Measurements from ENCODE around the gene GCLC. TPM values are rescaled to one million over a fixed set of nuclear protein-coding genes. Genes with fewer than 3 reads are reported as not detected.

The GCLC gene
- total and polyA plus RNA-seq, 8 donors, result 20.8 to 41.5 (median 33.8) TPM

- intact Hi-C loops (cut with DNase I), result no loop called here
- no peak overlapping the region for H3K27ac ChIP-seq
- H3K4me3 ChIP-seq, result no peak overlapping the region
- no peaks in the 10 kb centered on the region for H3K36me3 ChIP-seq
- H3K4me1 ChIP-seq, result no peaks in the 10 kb centered on the region
- no peak for DNase-seq
- H3K9me3 ChIP-seq, result peaks cover 0 to 4% of the 10 kb centered on the region in 2 donors
- no peak for ATAC-seq
- TF ChIP-seq, protein P1, sequence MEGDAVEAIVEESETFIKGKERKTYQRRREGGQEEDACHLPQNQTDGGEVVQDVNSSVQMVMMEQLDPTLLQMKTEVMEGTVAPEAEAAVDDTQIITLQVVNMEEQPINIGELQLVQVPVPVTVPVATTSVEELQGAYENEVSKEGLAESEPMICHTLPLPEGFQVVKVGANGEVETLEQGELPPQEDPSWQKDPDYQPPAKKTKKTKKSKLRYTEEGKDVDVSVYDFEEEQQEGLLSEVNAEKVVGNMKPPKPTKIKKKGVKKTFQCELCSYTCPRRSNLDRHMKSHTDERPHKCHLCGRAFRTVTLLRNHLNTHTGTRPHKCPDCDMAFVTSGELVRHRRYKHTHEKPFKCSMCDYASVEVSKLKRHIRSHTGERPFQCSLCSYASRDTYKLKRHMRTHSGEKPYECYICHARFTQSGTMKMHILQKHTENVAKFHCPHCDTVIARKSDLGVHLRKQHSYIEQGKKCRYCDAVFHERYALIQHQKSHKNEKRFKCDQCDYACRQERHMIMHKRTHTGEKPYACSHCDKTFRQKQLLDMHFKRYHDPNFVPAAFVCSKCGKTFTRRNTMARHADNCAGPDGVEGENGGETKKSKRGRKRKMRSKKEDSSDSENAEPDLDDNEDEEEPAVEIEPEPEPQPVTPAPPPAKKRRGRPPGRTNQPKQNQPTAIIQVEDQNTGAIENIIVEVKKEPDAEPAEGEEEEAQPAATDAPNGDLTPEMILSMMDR (IDR thresholded peaks at IDR 0.05), result no peak
- H3K27me3 ChIP-seq, result no peaks in the 10 kb centered on the region
Observed at GRCh38 chr6:53447865-53448264, 97.0 kb downstream of the GCLC start.

Other genes starting within 250 kb of the GCLC start
- gene ELOVL5, start 196.2 kb downstream of the GCLC start, total RNA-seq, result 100 to 1,000 TPM; 127 to 132 TPM
- 10 to 100 TPM; 54.3 to 76.7 (median 60.5) TPM for gene ELOVL5, start 196.2 kb downstream of the GCLC start, polyA plus RNA-seq (ENCODE audit: insufficient read length in 6 of 6)
- gene KLHL31, start 120.7 kb upstream of the GCLC start, total RNA-seq, result under 1 TPM; 0.29 to 0.35 TPM
- 1 to 10 TPM; 1.6 to 2.4 (median 1.9) TPM for gene KLHL31, start 120.7 kb upstream of the GCLC start, polyA plus RNA-seq (ENCODE audit: insufficient read length in 6 of 6)
- gene LRRC1, start 249.9 kb upstream of the GCLC start, total RNA-seq, result 10 to 100 TPM; 10.1 to 16.4 TPM
- 10 to 100 TPM in 3 of 6 donors, 1 to 10 TPM in 3; 8.6 to 11.2 (median 10.1) TPM for gene LRRC1, start 249.9 kb upstream of the GCLC start, polyA plus RNA-seq (ENCODE audit: insufficient read length in 6 of 6)